Stomach (tissue), 9 donors: ENCODE results near the gene IFT52. TPM values are rescaled to one million over a fixed set of nuclear protein-coding genes. Genes with fewer than 3 reads are reported as not detected.
"Not testable (repeated sequence)": the region's sequence is repeated elsewhere in the genome, so short reads cannot be mapped to it uniquely, and the experiment has no call there.

Experiments used
- DNase-seq, 2 donors: peaks; one replicate each; pipeline versions ENCODE4 v3.0.0 to v3.0.0-alpha.2; 2013 to 2019
- H3K27ac ChIP-seq, 5 donors: fragments of 200-600 bp in 4 of 5; sonication (generic) in 4 of 5; one replicate each; pipeline ENCODE4 v1.5.1; 2013 to 2019; ENCODE audit warnings: mild to moderate bottlenecking in 1 of 5, moderate library complexity in 1 of 5
- H3K27me3 ChIP-seq, 3 donors: fragments of 200-600 bp; sonication (generic); one replicate each; pipeline ENCODE4 v1.5.1; 2017 to 2019; ENCODE audit warnings: mixed run types in 1 of 3
- H3K36me3 ChIP-seq, 4 donors: fragments of 200-600 bp; sonication (generic); 1 replicate in 3 of 4; 2 replicates in 1 of 4; pipeline ENCODE4 v1.5.1; 2016 to 2019
- H3K4me1 ChIP-seq, 4 donors: fragments of 200-600 bp; sonication (generic); one replicate each; pipeline ENCODE4 v1.5.1; 2016 to 2019
- H3K4me3 ChIP-seq, 4 donors: fragments of 200-600 bp; sonication (generic) in 3 of 4; one replicate each; pipeline ENCODE4 v1.5.1; 2016 to 2019; ENCODE audit warnings: mild to moderate bottlenecking in 1 of 4
- H3K9me3 ChIP-seq, 4 donors: fragments of 200-600 bp; sonication (generic); one replicate each; pipeline ENCODE4 v1.5.1; 2016 to 2019
- EP300 ChIP-seq: sonication (generic); formaldehyde crosslinking; IDR thresholded peaks from one replicate; pipeline ENCODE4 v1.6.1; 2017; ENCODE audit warnings: antibody characterized with exemption
- POLR2A ChIP-seq, 4 donors: fragments of 450-650 bp; IDR thresholded peaks; one replicate each; pipeline ENCODE4 v1.6.1; 2016; ENCODE audit warnings: antibody characterized with exemption in 4 of 4, control low read depth in 2 of 4, mild to moderate bottlenecking in 1 of 4, moderate library complexity in 1 of 4
- POLR2AphosphoS5 ChIP-seq, 3 donors: sonication (generic); formaldehyde crosslinking; IDR thresholded peaks; one replicate each; pipeline ENCODE4 v1.6.1; 2016; ENCODE audit warnings: antibody characterized with exemption in 3 of 3
- WGBS, 5 donors: extraction: QIAGEN DNeasy Blood & Tissue Kit in 3 of 5; methylation state at CpG; one replicate each; pipeline versions ENCODE4 v1.1.5 to v1.1.7; 2013 to 2018; 5-methylcytosine and 5-hydroxymethylcytosine counted together
- intact Hi-C: fragments of 100-400 bp; cut with DNase I; formaldehyde crosslinking; loops from one replicate; pipeline ENCODE4 v1.15.1; 2023; ENCODE audit warnings: low total_unique reads
- polyA plus RNA-seq, 3 donors: library from polyadenylated mRNA; stranded (reverse); fragments of 200-250 nt; gene quantifications; one replicate each; pipeline ENCODE4 v1.2.3, GENCODE V29; 2013
- total RNA-seq, 5 donors: library from RNA; depleted of rRNA; stranded (reverse); fragments of >200 nt; gene quantifications; one replicate each; pipeline versions ENCODE4 v1.1.0 to v1.2.3, GENCODE V29; 2014 to 2016
- TF ChIP-seq, protein P1 (sequence below), 7 experiments: fragments of 450-650 bp in 4 of 7; fragments of 200-600 bp in 3 of 7; sonication (generic) in 3 of 7; IDR thresholded peaks; one replicate each; pipeline ENCODE4 v1.5.1; 2016 to 2019; ENCODE audit warnings: antibody characterized with exemption in 7 of 7, control low read depth in 2 of 7, mild to moderate bottlenecking in 1 of 7
- donor health status: healthy with polysubstance abuse.
- donor health status: Bipolar disorder and iron deficiency.
- donor health status: healthy.

IFT52 gene
- total and polyA plus RNA-seq, 8 donors = 0.45 to 41.5 (median 12.9) TPM; not detected in 1

DNA sequence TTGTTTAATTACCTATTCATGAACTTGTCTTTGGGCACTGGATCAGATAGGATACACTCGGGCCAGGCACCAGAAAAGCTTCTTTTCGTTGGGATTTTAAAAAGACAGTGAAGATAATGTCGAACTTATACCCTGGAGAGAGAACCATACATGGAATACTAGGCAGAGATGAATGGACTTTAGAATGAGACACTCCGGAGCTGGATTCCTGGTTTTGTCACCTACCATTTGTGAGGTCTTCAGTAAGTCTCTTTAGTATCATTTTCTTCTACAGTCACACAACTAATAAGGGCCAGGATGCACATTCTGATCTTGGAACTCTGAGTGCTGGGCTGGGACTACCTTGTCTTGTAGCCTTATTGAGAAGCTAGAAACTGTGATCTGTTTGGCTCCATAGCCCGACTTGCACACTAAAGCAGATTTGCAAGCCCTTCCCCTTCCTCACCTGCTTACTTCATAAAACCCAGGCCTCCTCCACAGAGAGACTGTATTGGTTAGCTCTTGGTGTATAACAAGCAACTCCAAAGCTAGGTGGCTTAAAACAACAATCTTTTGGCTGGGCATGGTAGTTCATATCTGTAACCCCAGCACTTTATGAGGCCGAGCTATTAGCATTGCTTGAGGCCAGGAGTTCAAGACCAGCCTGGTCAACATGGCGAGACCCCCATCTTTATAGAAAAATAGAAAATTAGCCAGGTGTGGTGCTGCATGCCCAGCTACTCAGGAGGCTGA is 7.4 kb upstream of the IFT52 start:
- intact Hi-C loops = no loop called here
- no peak for DNase-seq
- no peak overlapping the region for H3K27ac ChIP-seq
- H3K27me3 ChIP-seq = no peaks in the 10 kb centered on the region
- WGBS, 5 donors = 83 to 92% (median 89%) methylated on average over 6 to 7 of the region's 7 CpGs
- H3K4me3 ChIP-seq = no peak overlapping the region
- no peaks in the 10 kb centered on the region for H3K9me3 ChIP-seq
- H3K36me3 ChIP-seq = peaks cover 0 to 73% (median 36%) of the 10 kb centered on the region in 4 donors
- TF ChIP-seq POLR2AphosphoS5 (IDR thresholded peaks at IDR 0.05) = no peak
- no peak for TF ChIP-seq EP300
- TF ChIP-seq, protein P1, sequence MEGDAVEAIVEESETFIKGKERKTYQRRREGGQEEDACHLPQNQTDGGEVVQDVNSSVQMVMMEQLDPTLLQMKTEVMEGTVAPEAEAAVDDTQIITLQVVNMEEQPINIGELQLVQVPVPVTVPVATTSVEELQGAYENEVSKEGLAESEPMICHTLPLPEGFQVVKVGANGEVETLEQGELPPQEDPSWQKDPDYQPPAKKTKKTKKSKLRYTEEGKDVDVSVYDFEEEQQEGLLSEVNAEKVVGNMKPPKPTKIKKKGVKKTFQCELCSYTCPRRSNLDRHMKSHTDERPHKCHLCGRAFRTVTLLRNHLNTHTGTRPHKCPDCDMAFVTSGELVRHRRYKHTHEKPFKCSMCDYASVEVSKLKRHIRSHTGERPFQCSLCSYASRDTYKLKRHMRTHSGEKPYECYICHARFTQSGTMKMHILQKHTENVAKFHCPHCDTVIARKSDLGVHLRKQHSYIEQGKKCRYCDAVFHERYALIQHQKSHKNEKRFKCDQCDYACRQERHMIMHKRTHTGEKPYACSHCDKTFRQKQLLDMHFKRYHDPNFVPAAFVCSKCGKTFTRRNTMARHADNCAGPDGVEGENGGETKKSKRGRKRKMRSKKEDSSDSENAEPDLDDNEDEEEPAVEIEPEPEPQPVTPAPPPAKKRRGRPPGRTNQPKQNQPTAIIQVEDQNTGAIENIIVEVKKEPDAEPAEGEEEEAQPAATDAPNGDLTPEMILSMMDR (IDR thresholded peaks at IDR 0.05) = no peak
- TF ChIP-seq POLR2A (IDR thresholded peaks at IDR 0.05) = no peak
- H3K4me1 ChIP-seq = no peaks in the 10 kb centered on the region

DNA sequence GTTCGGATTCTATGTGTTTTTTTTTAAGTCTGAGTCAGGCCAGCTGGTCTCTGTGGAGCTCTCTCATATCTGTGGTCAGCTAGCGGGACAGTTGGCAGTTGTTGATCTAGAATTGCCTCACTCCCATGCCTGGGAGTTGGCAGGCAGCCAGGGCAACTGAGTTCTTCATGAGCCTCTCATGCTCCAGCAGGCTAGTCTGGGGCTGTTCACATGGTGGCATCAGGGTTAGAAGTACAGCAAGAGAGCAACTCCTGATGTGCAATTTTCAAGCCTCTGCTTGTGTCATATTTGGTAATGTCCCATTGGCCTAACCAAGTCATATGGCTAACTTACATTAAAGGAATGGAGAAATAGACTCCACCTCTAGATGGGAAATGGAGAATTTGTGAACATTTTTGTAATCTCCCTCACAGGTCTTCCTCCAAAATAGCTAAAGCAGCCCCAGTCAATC is 6.7 kb upstream of the IFT52 start:
- Histone ChIP-seq H3K27ac (no peak overlapping the region), H3K4me1 (no peaks in the 10 kb centered on the region), H3K4me3 (no peak overlapping the region), H3K27me3 (no peaks in the 10 kb centered on the region), H3K36me3 (peaks cover 0 to 69% (median 35%) of the 10 kb centered on the region in 4 donors), H3K9me3 (no peaks in the 10 kb centered on the region)
- TF ChIP-seq, protein P1 (IDR thresholded peaks at IDR 0.05) = no peak
- TF ChIP-seq POLR2AphosphoS5 (IDR thresholded peaks at IDR 0.05) (no peak), EP300 (no peak), POLR2A (IDR thresholded peaks at IDR 0.05) (no peak)
- WGBS, 5 donors = 29 to 48% (median 30%) methylated on average over 2 of the region's 2 CpGs
- intact Hi-C loops = no loop called here
- peak; percentile 56 to 67 for DNase-seq

DNA sequence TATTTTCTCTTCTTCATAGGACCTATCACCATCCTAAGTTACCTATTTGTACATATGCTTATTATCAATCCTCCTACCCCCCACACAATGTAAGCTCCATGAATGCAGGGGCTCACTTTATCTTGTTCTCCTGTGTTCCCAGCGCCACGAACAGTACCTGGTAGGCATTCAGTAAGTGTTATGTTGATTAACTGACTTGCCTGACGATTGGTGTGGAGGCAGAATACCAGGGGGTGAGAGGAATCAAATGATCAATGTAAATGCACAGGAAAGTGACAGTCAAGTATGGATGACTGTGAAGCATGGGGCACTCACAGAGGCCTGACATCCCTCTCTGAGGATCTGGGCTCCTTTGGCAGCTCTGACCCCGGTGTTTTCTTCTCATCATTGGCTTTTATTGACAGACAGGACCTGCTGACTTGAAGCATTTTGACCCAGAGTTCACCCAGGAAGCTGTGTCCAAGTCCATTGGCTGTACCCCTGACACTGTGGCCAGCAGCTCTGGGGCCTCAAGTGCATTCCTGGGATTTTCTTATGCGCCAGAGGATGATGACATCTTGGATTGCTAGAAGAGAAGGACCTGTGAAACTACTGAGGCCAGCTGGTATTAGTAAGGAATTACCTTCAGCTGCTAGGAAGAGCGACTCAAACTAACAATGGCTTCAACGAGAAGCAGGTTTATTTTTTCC is 6.1 kb upstream of the IFT52 start:
- Histone ChIP-seq H3K9me3 (no peaks in the 10 kb centered on the region), H3K27ac (no peak overlapping the region), H3K4me3 (no peak overlapping the region), H3K36me3 (peaks cover 0 to 63% (median 34%) of the 10 kb centered on the region in 4 donors), H3K27me3 (no peaks in the 10 kb centered on the region), H3K4me1 (peaks cover 0 to 1% (median under 1%) of the 10 kb centered on the region in 4 donors)
- DNase-seq = no peak
- intact Hi-C loops = no loop called here
- WGBS, 5 donors = 70 to 80% (median 75%) methylated on average over 7 of the region's 7 CpGs
- TF ChIP-seq POLR2AphosphoS5 (IDR thresholded peaks at IDR 0.05) (no peak), POLR2A (IDR thresholded peaks at IDR 0.05) (no peak), EP300 (no peak)
- TF ChIP-seq, protein P1 (IDR thresholded peaks at IDR 0.05) = no peak

DNA sequence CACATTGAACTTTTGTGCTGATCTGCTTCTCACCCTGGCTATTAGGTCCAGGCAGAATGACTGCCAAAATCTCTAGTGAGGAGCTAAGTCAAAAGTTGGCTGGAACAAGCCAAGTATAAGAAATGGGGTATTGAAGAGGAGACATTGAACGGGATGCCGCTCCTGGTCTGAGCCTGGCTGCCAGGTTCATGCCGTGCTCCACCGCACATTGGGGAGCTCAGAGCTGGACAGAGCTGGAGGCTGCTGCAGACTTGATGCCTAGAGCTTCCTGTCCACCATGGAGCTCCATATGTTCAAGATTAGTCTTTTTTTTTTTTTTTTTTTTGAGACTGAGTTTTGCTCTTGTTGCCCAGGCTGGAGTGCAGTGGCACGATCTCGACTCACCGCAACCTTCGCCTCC is 4.1 kb upstream of the IFT52 start:
- 84 to 92% (median 85%) methylated on average over 8 of the region's 8 CpGs for WGBS, 5 donors
- no peak overlapping the region for H3K4me3 ChIP-seq
- no peaks in the 10 kb centered on the region for H3K27me3 ChIP-seq
- H3K4me1 ChIP-seq = peaks cover 6 to 14% (median 14%) of the 10 kb centered on the region in 4 donors
- peaks cover 0 to 46% (median 24%) of the 10 kb centered on the region in 4 donors for H3K36me3 ChIP-seq
- no peaks in the 10 kb centered on the region for H3K9me3 ChIP-seq
- TF ChIP-seq, protein P1 (IDR thresholded peaks at IDR 0.05) = no peak
- no peak for TF ChIP-seq POLR2A (IDR thresholded peaks at IDR 0.05)
- TF ChIP-seq EP300 = no peak
- no peak for TF ChIP-seq POLR2AphosphoS5 (IDR thresholded peaks at IDR 0.05)
- H3K27ac ChIP-seq = no peak overlapping the region
- intact Hi-C loops = no loop called here
- DNase-seq = no peak

DNA sequence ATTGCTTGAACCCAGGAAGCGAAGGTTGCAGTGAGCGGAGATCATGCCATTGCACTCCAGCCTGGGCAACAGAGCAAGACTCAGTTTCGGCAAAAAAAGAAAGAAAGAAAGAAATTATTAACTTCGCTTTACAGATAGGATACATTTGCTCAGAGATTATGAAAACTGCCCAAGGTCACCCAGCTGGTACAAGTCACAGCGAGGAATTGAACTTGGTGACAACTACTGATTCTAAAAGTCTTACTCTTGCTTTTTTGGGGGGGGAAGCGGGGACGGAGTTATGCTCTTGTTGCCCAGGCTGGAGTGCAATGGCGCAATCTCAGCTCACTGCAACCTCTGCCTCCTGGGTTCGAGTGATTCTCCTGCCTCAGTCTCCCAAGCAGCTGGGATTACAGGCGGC is 2.2 kb upstream of the IFT52 start:
- H3K4me1 ChIP-seq = peaks cover 6 to 25% (median 20%) of the 10 kb centered on the region in 4 donors
- H3K9me3 ChIP-seq, H3K4me3 ChIP-seq, H3K27ac ChIP-seq, H3K27me3 ChIP-seq, intact Hi-C loops, DNase-seq: not testable (repeated sequence)
- H3K36me3 ChIP-seq = peaks cover 0 to 29% (median 14%) of the 10 kb centered on the region in 4 donors
- 87 to 92% (median 90%) methylated on average over 10 of the region's 10 CpGs for WGBS, 5 donors
